GM23338 (cell line): Measurements from ENCODE around the gene KIF1A. TPM values are rescaled to one million over a fixed set of nuclear protein-coding genes. Genes with fewer than 3 reads are reported as not detected.

Source experiments
- ATAC-seq: fragments of 200-7000 bp; cut with Tn5 transposase; 3 replicates; pipeline ENCODE4 v1.9.1; 2020
- DNase-seq: peaks from one replicate; pipeline ENCODE4 v3.0.0-alpha.2; 2015; ENCODE audit warnings: low spot score
- H2AFZ ChIP-seq: fragments of 200-600 bp; sonication (generic); 2 replicates; pipeline ENCODE4 v1.8.0; 2016; ENCODE audit warnings: antibody characterized with exemption, mild to moderate bottlenecking, moderate library complexity
- H3F3A ChIP-seq: fragments of 200-600 bp; sonication (generic); replicated peaks from 2 replicates; pipeline ENCODE4 v1.8.0; 2017; ENCODE audit warnings: antibody characterized with exemption, mixed run types, low read depth
- H3K27ac ChIP-seq: fragments of 200-600 bp; sonication (generic); 2 replicates; pipeline ENCODE4 v1.6.1; 2016; ENCODE audit warnings: low read depth
- H3K27me3 ChIP-seq: fragments of 200-600 bp; sonication (generic); 2 replicates; pipeline ENCODE4 v1.8.0; 2016; ENCODE audit warnings: mild to moderate bottlenecking, mixed run types, moderate library complexity; ENCODE audit not compliant: insufficient read depth
- H3K36me3 ChIP-seq: fragments of 200-600 bp; sonication (generic); 2 replicates; pipeline ENCODE4 v1.8.0; 2016; ENCODE audit warnings: mild to moderate bottlenecking; ENCODE audit not compliant: insufficient read depth
- H3K4me1 ChIP-seq: fragments of 200-600 bp; sonication (generic); 2 replicates; pipeline ENCODE4 v1.8.0; 2016; ENCODE audit warnings: mild to moderate bottlenecking, moderate library complexity; ENCODE audit not compliant: insufficient read depth
- H3K4me2 ChIP-seq: fragments of 200-600 bp; sonication (generic); 2 replicates; pipeline ENCODE4 v1.7.1; 2017; ENCODE audit warnings: mixed run types
- H3K4me3 ChIP-seq: fragments of 200-600 bp; sonication (generic); 2 replicates; pipeline ENCODE4 v1.6.1; 2016; ENCODE audit warnings: mixed run types
- H3K79me2 ChIP-seq: fragments of 200-600 bp; sonication (generic); replicated peaks from 2 replicates; pipeline ENCODE4 v1.8.0; 2017; ENCODE audit warnings: mild to moderate bottlenecking; ENCODE audit not compliant: insufficient read depth
- H3K9me2 ChIP-seq: fragments of 200-600 bp; sonication (generic); 2 replicates; pipeline ENCODE4 v1.8.0; 2017; ENCODE audit not compliant: insufficient read depth
- H4K20me1 ChIP-seq: fragments of 200-600 bp; sonication (generic); replicated peaks from 2 replicates; pipeline ENCODE4 v1.8.0; 2017; ENCODE audit warnings: mild to moderate bottlenecking; ENCODE audit not compliant: insufficient read depth
- H3K27ac Mint-ChIP-seq: 2 replicates; pipeline ENCODE4 v1.8.0; 2020; ENCODE audit warnings: inconsistent platforms, mild to moderate bottlenecking, moderate library complexity, mixed read lengths
- H3K27me3 Mint-ChIP-seq: 3 replicates; pipeline ENCODE4 v1.8.0; 2022; ENCODE audit warnings: low read depth, mild to moderate bottlenecking, moderate library complexity, mixed read lengths, inconsistent platforms; ENCODE audit not compliant: insufficient read depth, poor library complexity
- H3K36me3 Mint-ChIP-seq: 3 replicates; pipeline ENCODE4 v1.8.0; 2021; ENCODE audit warnings: low read depth, mild to moderate bottlenecking, inconsistent platforms, moderate library complexity, mixed read lengths
- H3K4me1 Mint-ChIP-seq: 3 replicates; pipeline ENCODE4 v1.8.0; 2020; ENCODE audit warnings: mild to moderate bottlenecking, inconsistent platforms, mixed read lengths
- H3K4me3 Mint-ChIP-seq: 3 replicates; pipeline ENCODE4 v1.8.0; 2021; ENCODE audit warnings: moderate library complexity, mild to moderate bottlenecking, inconsistent platforms, mixed read lengths
- H3K9me3 Mint-ChIP-seq: 3 replicates; pipeline ENCODE4 v1.8.0; 2020; ENCODE audit warnings: moderate library complexity, mild to moderate bottlenecking, inconsistent platforms, mixed read lengths
- CREB1 ChIP-seq: fragments of 250-450 bp; sonication (Bioruptor Pico); IDR thresholded peaks from 2 replicates; pipeline ENCODE4 v1.5.0; 2020; ENCODE audit warnings: low read depth, mild to moderate bottlenecking, moderate library complexity
- EZH2 ChIP-seq: fragments of 200-600 bp; sonication (generic); IDR thresholded peaks from one replicate; pipeline ENCODE4 v1.8.0; 2017; ENCODE audit warnings: antibody characterized with exemption, mild to moderate bottlenecking, low read depth; ENCODE audit not compliant: unreplicated experiment
- JUNB ChIP-seq: IDR thresholded peaks from one replicate; pipeline ENCODE4 v1.6.1; 2016; ENCODE audit warnings: antibody characterized with exemption; ENCODE audit not compliant: unreplicated experiment
- POLR2AphosphoS5 ChIP-seq: IDR thresholded peaks from 2 replicates; pipeline ENCODE4 v1.6.1; 2016; ENCODE audit warnings: antibody characterized with exemption, low read depth
- STAT1 ChIP-seq: IDR thresholded peaks from one replicate; pipeline ENCODE4 v1.6.1; 2016; ENCODE audit warnings: antibody characterized with exemption; ENCODE audit not compliant: unreplicated experiment
- ZNF114 ChIP-seq: fragments of 250-450 bp; sonication (Bioruptor Pico); IDR thresholded peaks from 2 replicates; pipeline ENCODE4 v1.5.0; 2020; ENCODE audit warnings: mild to moderate bottlenecking, moderate library complexity
- ZNF331 ChIP-seq: fragments of 250-450 bp; sonication (Bioruptor Pico); IDR thresholded peaks from 2 replicates; pipeline ENCODE4 v1.5.0; 2020; ENCODE audit warnings: low read depth, mild to moderate bottlenecking, moderate library complexity
- polyA plus RNA-seq: library from polyadenylated mRNA; unstranded; fragments of >200 nt; fragmentation: Nextera tagmentation; extraction: Ambion mirVana; gene quantifications from 2 replicates; pipeline ENCODE4 v1.2.1, GENCODE V29; 2016
- total RNA-seq: library from RNA; depleted of rRNA; stranded (reverse); fragments of >200 nt; shearing (Covaris generic); gene quantifications from 2 replicates; pipeline ENCODE4 v1.2.3, GENCODE V29; 2014
- TF ChIP-seq, protein P1 (sequence below), 2 experiments: fragments of 200-600 bp in 1 of 2; sonication (generic) in 1 of 2; conservative IDR thresholded peaks; 2 replicates each; pipeline versions ENCODE4 v1.5.1 to v1.6.1; 2016 to 2017; ENCODE audit warnings: antibody characterized with exemption in 2 of 2, low read depth in 2 of 2, mild to moderate bottlenecking in 2 of 2, moderate library complexity in 1 of 2
- TF ChIP-seq, protein P2 (sequence below): IDR thresholded peaks from one replicate; pipeline ENCODE4 v1.6.1; 2018; ENCODE audit warnings: antibody characterized with exemption; ENCODE audit not compliant: unreplicated experiment
- TF ChIP-seq, protein P3 (sequence below): IDR thresholded peaks from 2 replicates; pipeline ENCODE4 v1.6.1; 2016; ENCODE audit warnings: antibody characterized with exemption

The KIF1A gene
- total and polyA plus RNA-seq, 2 experiments from 2014 or later: 169 to 214 TPM

DNA sequence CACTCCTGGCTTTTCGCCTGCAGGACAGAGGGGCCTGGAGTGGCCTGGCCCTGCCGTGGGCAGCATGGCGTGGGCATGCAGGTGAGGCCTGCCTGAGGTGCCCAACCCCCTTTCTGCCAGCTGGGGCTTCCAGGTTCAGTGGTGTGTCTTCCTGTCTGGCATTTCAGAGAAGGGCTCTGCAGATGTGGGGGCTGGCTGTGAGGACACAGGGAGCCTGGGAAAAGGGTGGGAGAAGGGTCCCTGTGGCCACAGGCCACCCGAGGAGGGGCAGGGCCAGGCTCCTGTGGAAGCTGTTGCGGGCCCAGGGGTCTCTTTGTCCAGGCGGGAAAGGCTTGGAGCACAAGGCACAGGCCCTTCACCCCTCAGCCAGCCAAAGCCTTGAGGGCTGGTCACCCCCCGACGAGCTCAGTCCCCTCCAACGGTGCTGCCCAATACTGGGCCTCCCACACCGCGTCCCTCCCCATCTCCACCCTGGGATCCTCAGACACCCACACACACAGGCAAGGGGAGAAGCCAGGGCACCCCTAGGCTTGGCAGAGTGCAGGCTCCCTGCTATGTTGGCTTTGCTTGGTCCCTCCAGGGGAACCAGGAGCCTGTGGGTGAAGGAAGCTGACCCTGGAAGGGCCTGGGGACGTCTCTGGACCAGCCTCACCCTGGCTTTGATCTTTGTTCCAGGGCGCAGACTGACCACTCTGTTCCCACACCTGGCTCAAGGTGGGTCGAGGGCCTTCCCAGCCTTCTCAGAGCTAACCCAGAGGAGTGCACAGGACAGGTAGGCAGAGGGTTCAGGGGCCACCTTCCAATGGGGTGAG lies 132.1 kb downstream of the KIF1A start (continued):
- TF ChIP-seq, protein P1, sequence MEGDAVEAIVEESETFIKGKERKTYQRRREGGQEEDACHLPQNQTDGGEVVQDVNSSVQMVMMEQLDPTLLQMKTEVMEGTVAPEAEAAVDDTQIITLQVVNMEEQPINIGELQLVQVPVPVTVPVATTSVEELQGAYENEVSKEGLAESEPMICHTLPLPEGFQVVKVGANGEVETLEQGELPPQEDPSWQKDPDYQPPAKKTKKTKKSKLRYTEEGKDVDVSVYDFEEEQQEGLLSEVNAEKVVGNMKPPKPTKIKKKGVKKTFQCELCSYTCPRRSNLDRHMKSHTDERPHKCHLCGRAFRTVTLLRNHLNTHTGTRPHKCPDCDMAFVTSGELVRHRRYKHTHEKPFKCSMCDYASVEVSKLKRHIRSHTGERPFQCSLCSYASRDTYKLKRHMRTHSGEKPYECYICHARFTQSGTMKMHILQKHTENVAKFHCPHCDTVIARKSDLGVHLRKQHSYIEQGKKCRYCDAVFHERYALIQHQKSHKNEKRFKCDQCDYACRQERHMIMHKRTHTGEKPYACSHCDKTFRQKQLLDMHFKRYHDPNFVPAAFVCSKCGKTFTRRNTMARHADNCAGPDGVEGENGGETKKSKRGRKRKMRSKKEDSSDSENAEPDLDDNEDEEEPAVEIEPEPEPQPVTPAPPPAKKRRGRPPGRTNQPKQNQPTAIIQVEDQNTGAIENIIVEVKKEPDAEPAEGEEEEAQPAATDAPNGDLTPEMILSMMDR (conservative IDR thresholded peaks at IDR 0.05; ENCODE audit: low read depth in 2 of 2): no peak
- TF ChIP-seq, protein P2, sequence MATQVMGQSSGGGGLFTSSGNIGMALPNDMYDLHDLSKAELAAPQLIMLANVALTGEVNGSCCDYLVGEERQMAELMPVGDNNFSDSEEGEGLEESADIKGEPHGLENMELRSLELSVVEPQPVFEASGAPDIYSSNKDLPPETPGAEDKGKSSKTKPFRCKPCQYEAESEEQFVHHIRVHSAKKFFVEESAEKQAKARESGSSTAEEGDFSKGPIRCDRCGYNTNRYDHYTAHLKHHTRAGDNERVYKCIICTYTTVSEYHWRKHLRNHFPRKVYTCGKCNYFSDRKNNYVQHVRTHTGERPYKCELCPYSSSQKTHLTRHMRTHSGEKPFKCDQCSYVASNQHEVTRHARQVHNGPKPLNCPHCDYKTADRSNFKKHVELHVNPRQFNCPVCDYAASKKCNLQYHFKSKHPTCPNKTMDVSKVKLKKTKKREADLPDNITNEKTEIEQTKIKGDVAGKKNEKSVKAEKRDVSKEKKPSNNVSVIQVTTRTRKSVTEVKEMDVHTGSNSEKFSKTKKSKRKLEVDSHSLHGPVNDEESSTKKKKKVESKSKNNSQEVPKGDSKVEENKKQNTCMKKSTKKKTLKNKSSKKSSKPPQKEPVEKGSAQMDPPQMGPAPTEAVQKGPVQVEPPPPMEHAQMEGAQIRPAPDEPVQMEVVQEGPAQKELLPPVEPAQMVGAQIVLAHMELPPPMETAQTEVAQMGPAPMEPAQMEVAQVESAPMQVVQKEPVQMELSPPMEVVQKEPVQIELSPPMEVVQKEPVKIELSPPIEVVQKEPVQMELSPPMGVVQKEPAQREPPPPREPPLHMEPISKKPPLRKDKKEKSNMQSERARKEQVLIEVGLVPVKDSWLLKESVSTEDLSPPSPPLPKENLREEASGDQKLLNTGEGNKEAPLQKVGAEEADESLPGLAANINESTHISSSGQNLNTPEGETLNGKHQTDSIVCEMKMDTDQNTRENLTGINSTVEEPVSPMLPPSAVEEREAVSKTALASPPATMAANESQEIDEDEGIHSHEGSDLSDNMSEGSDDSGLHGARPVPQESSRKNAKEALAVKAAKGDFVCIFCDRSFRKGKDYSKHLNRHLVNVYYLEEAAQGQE: no peak
- no peak for TF ChIP-seq ZNF331 (CRISPR knock-in tag)
- TF ChIP-seq, protein P3, sequence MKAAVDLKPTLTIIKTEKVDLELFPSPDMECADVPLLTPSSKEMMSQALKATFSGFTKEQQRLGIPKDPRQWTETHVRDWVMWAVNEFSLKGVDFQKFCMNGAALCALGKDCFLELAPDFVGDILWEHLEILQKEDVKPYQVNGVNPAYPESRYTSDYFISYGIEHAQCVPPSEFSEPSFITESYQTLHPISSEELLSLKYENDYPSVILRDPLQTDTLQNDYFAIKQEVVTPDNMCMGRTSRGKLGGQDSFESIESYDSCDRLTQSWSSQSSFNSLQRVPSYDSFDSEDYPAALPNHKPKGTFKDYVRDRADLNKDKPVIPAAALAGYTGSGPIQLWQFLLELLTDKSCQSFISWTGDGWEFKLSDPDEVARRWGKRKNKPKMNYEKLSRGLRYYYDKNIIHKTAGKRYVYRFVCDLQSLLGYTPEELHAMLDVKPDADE: no peak

DNA sequence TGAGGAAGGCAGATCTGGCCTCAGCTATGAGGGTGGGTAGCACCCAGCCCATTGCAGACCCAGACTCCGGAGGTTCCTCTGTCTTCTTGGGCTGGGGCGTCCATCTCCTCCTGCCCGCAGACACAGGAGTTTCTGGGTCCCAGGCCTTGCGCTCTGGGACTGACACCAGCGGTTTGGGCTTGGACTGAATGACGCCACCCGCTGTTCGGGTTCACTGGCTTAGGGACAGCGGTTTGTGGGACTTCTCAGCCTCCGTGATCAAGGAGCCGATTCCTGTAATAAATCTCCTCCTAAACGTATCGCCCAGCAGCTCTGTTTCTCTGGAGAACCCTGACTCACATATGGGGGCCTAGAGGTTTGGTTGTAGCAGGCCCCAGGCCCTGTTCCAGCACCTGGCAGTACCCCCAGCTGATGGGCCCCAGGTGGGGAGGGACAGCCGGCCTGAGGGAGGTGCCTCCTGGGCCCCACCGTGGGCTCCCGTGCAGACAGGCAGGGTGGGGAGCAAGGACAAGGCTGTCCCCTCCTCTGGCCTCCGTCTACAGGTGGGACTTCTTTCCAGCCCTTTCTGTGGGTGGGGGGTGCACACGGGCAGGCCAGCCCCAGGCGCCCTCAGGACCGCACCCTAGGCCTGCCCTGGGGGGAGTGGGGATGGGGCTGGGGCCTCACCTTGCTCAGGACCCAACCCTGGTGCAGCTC lies 132.8 kb downstream of the KIF1A start:
- ATAC-seq: no peak
- Mint-ChIP-seq H3K27me3 (peaks cover 4% of the 10 kb centered on the region), H3K36me3 (no peaks in the 10 kb centered on the region), H3K4me3 (no peak overlapping the region), H3K27ac (no peak overlapping the region), H3K9me3 (no peaks in the 10 kb centered on the region), H3K4me1 (peaks cover 2% of the 10 kb centered on the region; the same call in 1 of the 3 replicates)
- no peak overlapping the region for H3K4me2 ChIP-seq
- H2AFZ ChIP-seq: no peak overlapping the region
- H3K27ac ChIP-seq: no peak overlapping the region
- no peaks in the 10 kb centered on the region for H3K36me3 ChIP-seq
- DNase-seq: no peak
- no peaks in the 10 kb centered on the region for H3K79me2 ChIP-seq
- H3K4me1 ChIP-seq: no peaks in the 10 kb centered on the region
- no peaks in the 10 kb centered on the region for H3K9me2 ChIP-seq
- H3K27me3 ChIP-seq: no peaks in the 10 kb centered on the region
- no peaks in the 10 kb centered on the region for H3F3A ChIP-seq
- no peaks in the 10 kb centered on the region for H4K20me1 ChIP-seq
- H3K4me3 ChIP-seq: no peak overlapping the region
- TF ChIP-seq JUNB (no peak), EZH2 (no peak), POLR2AphosphoS5 (no peak), STAT1 (no peak), CREB1 (no peak), ZNF331 (CRISPR knock-in tag) (no peak), ZNF114 (CRISPR knock-in tag) (no peak)
- TF ChIP-seq, protein P3: no peak
- TF ChIP-seq, protein P1 (conservative IDR thresholded peaks at IDR 0.05; ENCODE audit: low read depth in 2 of 2): no peak
- TF ChIP-seq, protein P2: no peak
